Measurements from ENCODE around the gene SPINT2. TPM values are rescaled to one million over a fixed set of nuclear protein-coding genes. Genes with fewer than 3 reads are reported as not detected.
A peak's percentile ranks its signal among the peaks of the same experiment; 100 is the strongest.
"Not testable (repeated sequence)": the region's sequence is repeated elsewhere in the genome, so short reads cannot be mapped to it uniquely, and the experiment has no call there.

Gene SPINT2
- 10 to 100 TPM; 15.6 to 27.5 (median 20.6) TPM for total RNA-seq

GRCh38 chr19:38264486-38265212 is at the start of gene SPINT2:
Gene SPINT2 (plus strand): TSS chr19:38264573. CDS start chr19:38264893, 320 bp downstream.
- peak; percentile 44 for DNase-seq
- Mint-ChIP-seq H3K9me3 (no peaks in the 10 kb centered on the region), H3K27me3 (ENCODE audit: low read depth) (no peaks in the 10 kb centered on the region), H3K4me1 (ENCODE audit: low read depth) (peaks cover 25% of the 10 kb centered on the region), H3K4me3 (peak within 1 kb of the TSS; percentile 82), H3K36me3 (ENCODE audit: insufficient read depth) (no peaks in the 10 kb centered on the region)
- peak; percentile 60 to 64 for ATAC-seq

GRCh38 chr19:38216785-38217641 is 47.4 kb upstream of the SPINT2 start:
- Mint-ChIP-seq H3K4me1 (ENCODE audit: low read depth) (peaks cover 12% of the 10 kb centered on the region), H3K27me3 (ENCODE audit: low read depth) (peaks cover 63% of the 10 kb centered on the region), H3K36me3 (ENCODE audit: insufficient read depth) (no peaks in the 10 kb centered on the region), H3K4me3 (no peak overlapping the region), H3K9me3 (no peaks in the 10 kb centered on the region)
- no peak for DNase-seq
- no peak for ATAC-seq

GRCh38 chr19:38218204-38218603 is 46.2 kb upstream of the SPINT2 start:
- H3K4me1 Mint-ChIP-seq (ENCODE audit: low read depth), result peaks cover 12% of the 10 kb centered on the region
- no peak overlapping the region for H3K4me3 Mint-ChIP-seq
- no peaks in the 10 kb centered on the region for H3K9me3 Mint-ChIP-seq
- H3K27me3 Mint-ChIP-seq (ENCODE audit: low read depth), result peaks cover 65% of the 10 kb centered on the region
- no peak for DNase-seq
- H3K36me3 Mint-ChIP-seq (ENCODE audit: insufficient read depth), result no peaks in the 10 kb centered on the region
- ATAC-seq, result no peak

GRCh38 chr19:38219221-38219620 is 45.2 kb upstream of the SPINT2 start:
- peaks cover 12% of the 10 kb centered on the region for H3K4me1 Mint-ChIP-seq (ENCODE audit: low read depth)
- no peaks in the 10 kb centered on the region for H3K36me3 Mint-ChIP-seq (ENCODE audit: insufficient read depth)
- H3K4me3 Mint-ChIP-seq, result no peak overlapping the region
- peaks cover 66% of the 10 kb centered on the region for H3K27me3 Mint-ChIP-seq (ENCODE audit: low read depth)
- no peak for DNase-seq
- no peak for ATAC-seq
- no peaks in the 10 kb centered on the region for H3K9me3 Mint-ChIP-seq

- Mint-ChIP-seq H3K36me3 (ENCODE audit: insufficient read depth) (no peaks in the 10 kb centered on the region), H3K27me3 (ENCODE audit: low read depth) (peaks cover 68% of the 10 kb centered on the region), H3K9me3 (no peaks in the 10 kb centered on the region), H3K4me1 (ENCODE audit: low read depth) (peaks cover 13% of the 10 kb centered on the region), H3K4me3 (no peak overlapping the region)
- DNase-seq (no peak), ATAC-seq (no peak)
Observed at GRCh38 chr19:38221421-38221820, 43.0 kb upstream of the SPINT2 start.

- Mint-ChIP-seq H3K9me3 (no peaks in the 10 kb centered on the region), H3K4me1 (ENCODE audit: low read depth) (peaks cover 15% of the 10 kb centered on the region), H3K4me3 (no peak overlapping the region), H3K27me3 (ENCODE audit: low read depth) (peaks cover 73% of the 10 kb centered on the region), H3K36me3 (ENCODE audit: insufficient read depth) (no peaks in the 10 kb centered on the region)
- no peak for DNase-seq
- no peak for ATAC-seq
Observed at GRCh38 chr19:38221919-38222830, 42.2 kb upstream of the SPINT2 start.

GRCh38 chr19:38223119-38223523 is 41.3 kb upstream of the SPINT2 start:
- ATAC-seq, result no peak
- H3K4me1 Mint-ChIP-seq (ENCODE audit: low read depth), result peaks cover 21% of the 10 kb centered on the region
- peaks cover 79% of the 10 kb centered on the region for H3K27me3 Mint-ChIP-seq (ENCODE audit: low read depth)
- DNase-seq, result no peak
- peak overlapping the region; percentile 59 for H3K4me3 Mint-ChIP-seq
- no peaks in the 10 kb centered on the region for H3K36me3 Mint-ChIP-seq (ENCODE audit: insufficient read depth)
- H3K9me3 Mint-ChIP-seq, result no peaks in the 10 kb centered on the region

GRCh38 chr19:38223617-38224013 is 40.8 kb upstream of the SPINT2 start:
- ATAC-seq, result no peak
- peak overlapping the region; percentile 59 for H3K4me3 Mint-ChIP-seq
- H3K27me3 Mint-ChIP-seq (ENCODE audit: low read depth), result peaks cover 74% of the 10 kb centered on the region
- peaks cover 21% of the 10 kb centered on the region for H3K4me1 Mint-ChIP-seq (ENCODE audit: low read depth)
- no peaks in the 10 kb centered on the region for H3K9me3 Mint-ChIP-seq
- DNase-seq, result no peak
- H3K36me3 Mint-ChIP-seq (ENCODE audit: insufficient read depth), result no peaks in the 10 kb centered on the region

GRCh38 chr19:38224014-38224862 is 40.1 kb upstream of the SPINT2 start, which contains the start of gene DPF1:
Gene DPF1 (minus strand): TSS chr19:38224222. CDS start chr19:38224142, 80 bp downstream.
- ATAC-seq (peak; percentile 84 to 89), DNase-seq (peak; percentile 38)
- no peaks in the 10 kb centered on the region for H3K36me3 Mint-ChIP-seq (ENCODE audit: insufficient read depth)
- H3K9me3 Mint-ChIP-seq, result no peaks in the 10 kb centered on the region
- peaks cover 68% of the 10 kb centered on the region for H3K27me3 Mint-ChIP-seq (ENCODE audit: low read depth)
- peak within 1 kb of the TSS; percentile 74 for H3K4me3 Mint-ChIP-seq
- peaks cover 24% of the 10 kb centered on the region for H3K4me1 Mint-ChIP-seq (ENCODE audit: low read depth)

- H3K4me1 Mint-ChIP-seq (ENCODE audit: low read depth), result peaks cover 24% of the 10 kb centered on the region
- not testable (repeated sequence) for H3K36me3 Mint-ChIP-seq (ENCODE audit: insufficient read depth); ATAC-seq; H3K9me3 Mint-ChIP-seq; DNase-seq
- H3K4me3 Mint-ChIP-seq, result peak overlapping the region; percentile 74
- H3K27me3 Mint-ChIP-seq (ENCODE audit: low read depth), result peaks cover 65% of the 10 kb centered on the region
Observed at GRCh38 chr19:38224863-38225218, 39.5 kb upstream of the SPINT2 start.

- H3K9me3 Mint-ChIP-seq, result no peaks in the 10 kb centered on the region
- no peak for ATAC-seq
Observed at GRCh38 chr19:38227287-38228004, 36.9 kb upstream of the SPINT2 start.

GRCh38 chr19:38228005-38228377 is 36.4 kb upstream of the SPINT2 start:
- Mint-ChIP-seq H3K9me3 (no peaks in the 10 kb centered on the region), H3K4me3 (no peak overlapping the region), H3K4me1 (ENCODE audit: low read depth) (peaks cover 25% of the 10 kb centered on the region), H3K27me3 (ENCODE audit: low read depth) (peaks cover 59% of the 10 kb centered on the region), H3K36me3 (ENCODE audit: insufficient read depth) (no peaks in the 10 kb centered on the region)
- no peak for ATAC-seq
- DNase-seq, result no peak

More at GRCh38 chr19:38227287-38228004, 36.9 kb upstream of the SPINT2 start:
- no peak for DNase-seq
- H3K36me3 Mint-ChIP-seq (ENCODE audit: insufficient read depth), result no peaks in the 10 kb centered on the region
- peaks cover 63% of the 10 kb centered on the region for H3K27me3 Mint-ChIP-seq (ENCODE audit: low read depth)
- H3K4me3 Mint-ChIP-seq, result no peak overlapping the region
- peaks cover 25% of the 10 kb centered on the region for H3K4me1 Mint-ChIP-seq (ENCODE audit: low read depth)
